Stomach (tissue), 9 donors: ENCODE data around the gene ZNF778. TPM values are rescaled to one million over a fixed set of nuclear protein-coding genes. Genes with fewer than 3 reads are reported as not detected.

Source experiments
- DNase-seq, 2 donors: peaks; one replicate each; pipeline versions ENCODE4 v3.0.0 to v3.0.0-alpha.2; 2013 to 2019
- H3K27ac ChIP-seq, 5 donors: fragments of 200-600 bp in 4 of 5; sonication (generic) in 4 of 5; one replicate each; pipeline ENCODE4 v1.5.1; 2013 to 2019; ENCODE audit warnings: mild to moderate bottlenecking in 1 of 5, moderate library complexity in 1 of 5
- H3K27me3 ChIP-seq, 3 donors: fragments of 200-600 bp; sonication (generic); one replicate each; pipeline ENCODE4 v1.5.1; 2017 to 2019; ENCODE audit warnings: mixed run types in 1 of 3
- H3K36me3 ChIP-seq, 4 donors: fragments of 200-600 bp; sonication (generic); 1 replicate in 3 of 4; 2 replicates in 1 of 4; pipeline ENCODE4 v1.5.1; 2016 to 2019
- H3K4me1 ChIP-seq, 4 donors: fragments of 200-600 bp; sonication (generic); one replicate each; pipeline ENCODE4 v1.5.1; 2016 to 2019
- H3K4me3 ChIP-seq, 4 donors: fragments of 200-600 bp; sonication (generic) in 3 of 4; one replicate each; pipeline ENCODE4 v1.5.1; 2016 to 2019; ENCODE audit warnings: mild to moderate bottlenecking in 1 of 4
- H3K9me3 ChIP-seq, 4 donors: fragments of 200-600 bp; sonication (generic); one replicate each; pipeline ENCODE4 v1.5.1; 2016 to 2019
- CTCF ChIP-seq, 7 experiments: fragments of 450-650 bp in 4 of 7; fragments of 200-600 bp in 3 of 7; sonication (generic) in 3 of 7; IDR thresholded peaks; one replicate each; pipeline ENCODE4 v1.5.1; 2016 to 2019; ENCODE audit warnings: antibody characterized with exemption in 7 of 7, control low read depth in 2 of 7, mild to moderate bottlenecking in 1 of 7
- EP300 ChIP-seq: sonication (generic); formaldehyde crosslinking; IDR thresholded peaks from one replicate; pipeline ENCODE4 v1.6.1; 2017; ENCODE audit warnings: antibody characterized with exemption
- POLR2A ChIP-seq, 4 donors: fragments of 450-650 bp; IDR thresholded peaks; one replicate each; pipeline ENCODE4 v1.6.1; 2016; ENCODE audit warnings: antibody characterized with exemption in 4 of 4, control low read depth in 2 of 4, mild to moderate bottlenecking in 1 of 4, moderate library complexity in 1 of 4
- POLR2AphosphoS5 ChIP-seq, 3 donors: sonication (generic); formaldehyde crosslinking; IDR thresholded peaks; one replicate each; pipeline ENCODE4 v1.6.1; 2016; ENCODE audit warnings: antibody characterized with exemption in 3 of 3
- WGBS, 5 donors: extraction: QIAGEN DNeasy Blood & Tissue Kit in 3 of 5; methylation state at CpG; one replicate each; pipeline versions ENCODE4 v1.1.5 to v1.1.7; 2013 to 2018; 5-methylcytosine and 5-hydroxymethylcytosine counted together
- intact Hi-C: fragments of 100-400 bp; cut with DNase I; formaldehyde crosslinking; loops from one replicate; pipeline ENCODE4 v1.15.1; 2023; ENCODE audit warnings: low total_unique reads
- polyA plus RNA-seq, 3 donors: library from polyadenylated mRNA; stranded (reverse); fragments of 200-250 nt; gene quantifications; one replicate each; pipeline ENCODE4 v1.2.3, GENCODE V29; 2013
- total RNA-seq, 5 donors: library from RNA; depleted of rRNA; stranded (reverse); fragments of >200 nt; gene quantifications; one replicate each; pipeline versions ENCODE4 v1.1.0 to v1.2.3, GENCODE V29; 2014 to 2016
- donor health status: healthy with polysubstance abuse.
- donor health status: Bipolar disorder and iron deficiency.
- donor health status: healthy.

ZNF778 gene
- total and polyA plus RNA-seq, 8 donors: 1.2 to 11.7 (median 4.5) TPM

GRCh38 chr16:89248196-89248982 lies 30.9 kb downstream of the ZNF778 start:
- intact Hi-C loops: no loop called here
- peak overlapping the region in 2 of 5 donors; percentile 4 to 53 for H3K27ac ChIP-seq
- DNase-seq: no peak

DNA sequence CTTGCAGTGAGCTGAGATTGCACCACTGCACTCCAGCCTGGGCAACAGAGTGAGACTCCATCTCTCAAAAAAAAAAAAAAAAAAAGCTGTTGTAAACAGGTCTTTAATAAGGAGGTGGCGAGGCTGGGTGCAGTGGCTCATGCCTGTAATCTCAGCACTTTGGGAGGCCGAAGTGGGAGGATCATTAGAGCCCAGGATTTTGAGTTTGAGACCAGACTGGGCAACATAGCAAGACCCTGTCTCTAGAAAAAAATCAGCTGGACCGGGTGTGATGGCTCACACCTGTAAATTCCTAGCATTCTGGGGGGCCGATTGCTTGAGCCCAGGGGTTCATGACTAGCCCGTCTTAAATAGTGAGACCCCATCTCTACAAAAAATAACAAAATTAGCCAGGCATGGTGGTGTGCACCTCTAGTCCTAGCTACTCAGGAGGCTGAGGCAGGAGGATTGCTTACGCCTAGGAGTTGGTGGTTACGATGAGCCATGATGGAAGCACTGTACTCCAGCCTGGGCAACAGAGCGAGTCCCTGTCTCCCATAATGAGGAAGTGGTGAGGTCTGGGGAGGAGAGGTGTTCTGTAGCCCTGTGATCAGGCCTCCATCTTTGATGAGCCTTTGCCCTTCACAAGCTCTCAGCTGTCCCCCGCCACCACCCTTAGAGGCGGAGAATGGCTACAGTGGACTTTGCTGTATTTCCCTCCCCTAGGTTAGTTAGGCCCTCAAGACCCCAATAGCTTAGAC lies 36.2 kb downstream of the ZNF778 start:
- TF ChIP-seq POLR2AphosphoS5 (IDR thresholded peaks at IDR 0.05): no peak
- no peak for TF ChIP-seq POLR2A (IDR thresholded peaks at IDR 0.05)
- no peak for TF ChIP-seq CTCF (IDR thresholded peaks at IDR 0.05)
- no peak for TF ChIP-seq EP300
- H3K4me3 ChIP-seq: no peak overlapping the region
- peaks cover 13 to 17% (median 16%) of the 10 kb centered on the region in 4 donors for H3K4me1 ChIP-seq
- intact Hi-C loops: no loop called here
- H3K9me3 ChIP-seq: peaks cover 0 to 10% (median 4%) of the 10 kb centered on the region in 4 donors
- 94 to 96% (median 95%) methylated on average over 10 of the region's 10 CpGs for WGBS, 5 donors
- DNase-seq: no peak
- no peaks in the 10 kb centered on the region for H3K36me3 ChIP-seq
- peaks cover 0 to 31% (median 9%) of the 10 kb centered on the region in 3 donors for H3K27me3 ChIP-seq
- H3K27ac ChIP-seq: no peak overlapping the region

More at GRCh38 chr16:89248196-89248982, 30.9 kb downstream of the ZNF778 start:
- Histone ChIP-seq H3K4me1 (peaks cover 7 to 18% (median 16%) of the 10 kb centered on the region in 4 donors), H3K4me3 (peak overlapping the region; percentile 45 to 68 (median 56)), H3K27me3 (peaks cover 0 to 6% (median 0%) of the 10 kb centered on the region in 3 donors), H3K36me3 (no peaks in the 10 kb centered on the region), H3K9me3 (peaks cover 0 to 20% (median 7%) of the 10 kb centered on the region in 4 donors)
- WGBS, 5 donors: 51 to 67% (median 59%) methylated on average over 56 to 69 of the region's 69 CpGs
- no peak for TF ChIP-seq POLR2AphosphoS5 (IDR thresholded peaks at IDR 0.05)
- TF ChIP-seq CTCF (IDR thresholded peaks at IDR 0.05): no peak
- no peak for TF ChIP-seq EP300
- no peak for TF ChIP-seq POLR2A (IDR thresholded peaks at IDR 0.05)

- H3K27ac ChIP-seq: peak overlapping the region in 3 of 5 donors; percentile 15 to 45 (median 37)
- H3K36me3 ChIP-seq: no peaks in the 10 kb centered on the region
- peak; percentile 73 to 85 for DNase-seq
- no peak for TF ChIP-seq EP300
- TF ChIP-seq POLR2AphosphoS5 (IDR thresholded peaks at IDR 0.05): peak in 1 of 3 donors; percentile 70
- WGBS, 5 donors: 5 to 14% (median 8%) methylated on average over 30 to 57 of the region's 57 CpGs
- peak overlapping the region; percentile 30 to 57 (median 33) for H3K4me3 ChIP-seq
- peaks cover 13 to 23% (median 19%) of the 10 kb centered on the region in 4 donors for H3K4me1 ChIP-seq
- H3K9me3 ChIP-seq: peaks cover 0 to under 1% (median 0%) of the 10 kb centered on the region in 4 donors
- H3K27me3 ChIP-seq: peaks cover 0 to 46% (median 9%) of the 10 kb centered on the region in 3 donors
- intact Hi-C loops: no loop called here
Measured at GRCh38 chr16:89256651-89257254, 39.2 kb downstream of the ZNF778 start.

- intact Hi-C loops: no loop called here
- Histone ChIP-seq H3K4me1 (peaks cover 13 to 26% (median 19%) of the 10 kb centered on the region in 4 donors), H3K27ac (peak overlapping the region in 3 of 5 donors; percentile 15 to 45 (median 37)), H3K36me3 (no peaks in the 10 kb centered on the region), H3K9me3 (peaks cover 0 to 6% (median under 1%) of the 10 kb centered on the region in 4 donors), H3K4me3 (peak overlapping the region; percentile 30 to 57 (median 33)), H3K27me3 (peaks cover 0 to 46% (median 9%) of the 10 kb centered on the region in 3 donors)
- 2 to 6% (median 4%) methylated on average over 15 to 44 of the region's 44 CpGs for WGBS, 5 donors
- DNase-seq: peak in 1 of 2 donors; percentile 55
- no peak for TF ChIP-seq EP300
- no peak for TF ChIP-seq POLR2AphosphoS5 (IDR thresholded peaks at IDR 0.05)
- no peak for TF ChIP-seq POLR2A (IDR thresholded peaks at IDR 0.05)
- TF ChIP-seq CTCF (IDR thresholded peaks at IDR 0.05): no peak
Measured at GRCh38 chr16:89257281-89257731, 39.8 kb downstream of the ZNF778 start.
